Neural cell (in vitro differentiated cells): ENCODE measurements around the gene AOAH. TPM values are rescaled to one million over a fixed set of nuclear protein-coding genes. Genes with fewer than 3 reads are reported as not detected.

Source experiments
- H2AFZ ChIP-seq: fragments of 200-600, 300-800 bp; sonication (generic), shearing (Covaris generic); 2 replicates; pipeline ENCODE4 v1.6.0; 2014; ENCODE audit warnings: low read depth, mild to moderate bottlenecking, antibody characterized with exemption, low read length, moderate library complexity
- H3F3A ChIP-seq: fragments of 200-600 bp; shearing (Covaris generic); 2 replicates; pipeline ENCODE4 v1.6.1; 2016; ENCODE audit warnings: mild to moderate bottlenecking, moderate library complexity, mixed read lengths, antibody characterized with exemption, low read length; ENCODE audit not compliant: insufficient read depth, poor library complexity, severe bottlenecking
- H3K27ac ChIP-seq: fragments of 200-600, 300-800 bp; sonication (generic), shearing (Covaris generic); 2 replicates; pipeline ENCODE4 v1.5.1; 2014; ENCODE audit warnings: mild to moderate bottlenecking, low read length, moderate library complexity
- H3K27me3 ChIP-seq: fragments of 300-800, 200-600 bp; sonication (generic), shearing (Covaris generic); 2 replicates; pipeline ENCODE4 v1.6.0; 2014; ENCODE audit warnings: mild to moderate bottlenecking, low read depth, low read length, moderate library complexity; ENCODE audit not compliant: insufficient read depth
- H3K36me3 ChIP-seq: fragments of 300-800, 200-600 bp; sonication (generic), shearing (Covaris generic); 2 replicates; pipeline ENCODE4 v1.5.1; 2014; ENCODE audit warnings: mild to moderate bottlenecking, antibody characterized with exemption, low read length, moderate library complexity; ENCODE audit not compliant: insufficient read depth
- H3K4me2 ChIP-seq: fragments of 300-800, 200-600 bp; sonication (generic), shearing (Covaris generic); 2 replicates; pipeline ENCODE4 v1.6.0; 2014; ENCODE audit warnings: mild to moderate bottlenecking, low read length
- H3K4me3 ChIP-seq: fragments of 300-800, 200-600 bp; sonication (generic), shearing (Covaris generic); 2 replicates; pipeline ENCODE4 v1.5.1; 2014; ENCODE audit warnings: mild to moderate bottlenecking, low read length, moderate library complexity
- H3K79me2 ChIP-seq: fragments of 200-600 bp; shearing (Covaris generic); replicated peaks from 2 replicates; pipeline ENCODE4 v1.6.0; 2014; ENCODE audit warnings: mild to moderate bottlenecking, low read length, moderate library complexity; ENCODE audit not compliant: insufficient read depth
- H3K9ac ChIP-seq: fragments of 300-800, 200-600 bp; sonication (generic), shearing (Covaris generic); 2 replicates; pipeline ENCODE4 v1.6.1; 2016; ENCODE audit warnings: mild to moderate bottlenecking, low read length, mixed read lengths
- H3K9me2 ChIP-seq: fragments of 200-600 bp; shearing (Covaris generic); 2 replicates; pipeline ENCODE4 v1.6.1; 2016; ENCODE audit warnings: mild to moderate bottlenecking, low read length, mixed read lengths; ENCODE audit not compliant: insufficient read depth
- H3K9me3 ChIP-seq: fragments of 200-600, 300-800 bp; sonication (generic), shearing (Covaris generic); 2 replicates; pipeline ENCODE4 v1.6.1; 2016; ENCODE audit warnings: mild to moderate bottlenecking, mixed run types, low read length, moderate library complexity, mixed read lengths
- H4K20me1 ChIP-seq: fragments of 200-600 bp; shearing (Covaris generic); 2 replicates; pipeline ENCODE4 v1.6.1; 2016; ENCODE audit warnings: mild to moderate bottlenecking, mixed run types; ENCODE audit not compliant: insufficient read depth
- EP300 ChIP-seq: fragments of 450-650 bp; conservative IDR thresholded peaks from 2 replicates; pipeline ENCODE4 v1.6.1; 2014; ENCODE audit warnings: antibody characterized with exemption, mild to moderate bottlenecking, moderate library complexity; ENCODE audit not compliant: poor library complexity, severe bottlenecking
- EZH2 ChIP-seq: fragments of 200-600, 300-800 bp; shearing (Covaris generic), sonication (generic); IDR thresholded peaks from 2 replicates; pipeline ENCODE4 v1.6.1; 2014; ENCODE audit warnings: antibody characterized with exemption, low read length, borderline replicate concordance, mild to moderate bottlenecking; ENCODE audit not compliant: insufficient read depth, poor library complexity, severe bottlenecking
- MXI1 ChIP-seq: fragments of 450-650 bp; conservative IDR thresholded peaks from 2 replicates; pipeline ENCODE4 v1.6.1; 2014; ENCODE audit warnings: antibody characterized with exemption, mild to moderate bottlenecking; ENCODE audit not compliant: poor library complexity, severe bottlenecking
- POLR2AphosphoS5 ChIP-seq: IDR thresholded peaks from 2 replicates; pipeline ENCODE4 v1.6.1; 2012
- RAD21 ChIP-seq: fragments of 450-650 bp; conservative IDR thresholded peaks from 2 replicates; pipeline ENCODE4 v1.6.1; 2014; ENCODE audit warnings: antibody characterized with exemption, mild to moderate bottlenecking, moderate library complexity
- SMC3 ChIP-seq: fragments of 450-650 bp; conservative IDR thresholded peaks from 2 replicates; pipeline ENCODE4 v1.6.1; 2014; ENCODE audit warnings: antibody characterized with exemption, mild to moderate bottlenecking, moderate library complexity; ENCODE audit not compliant: poor library complexity
- TAF1 ChIP-seq: IDR thresholded peaks from 2 replicates; pipeline ENCODE4 v1.6.1; 2012; ENCODE audit warnings: low read depth
- polyA plus RNA-seq: library from polyadenylated mRNA; depleted of rRNA; stranded (reverse); fragments of >200 nt; gene quantifications from 2 replicates; pipeline ENCODE4 v1.2.3, GENCODE V29; 2014
- TF ChIP-seq, protein P1 (sequence below): IDR thresholded peaks from 2 replicates; pipeline ENCODE4 v1.6.1; 2012; ENCODE audit warnings: borderline replicate concordance
- TF ChIP-seq, protein P2 (sequence below): fragments of 450-650 bp; IDR thresholded peaks from 2 replicates; pipeline ENCODE4 v1.5.1; 2014; ENCODE audit warnings: antibody characterized with exemption, mild to moderate bottlenecking, moderate library complexity; ENCODE audit not compliant: poor library complexity, severe bottlenecking

Gene AOAH
- polyA plus RNA-seq, 1 donor from 2014 or later: 4.3 TPM

DNA sequence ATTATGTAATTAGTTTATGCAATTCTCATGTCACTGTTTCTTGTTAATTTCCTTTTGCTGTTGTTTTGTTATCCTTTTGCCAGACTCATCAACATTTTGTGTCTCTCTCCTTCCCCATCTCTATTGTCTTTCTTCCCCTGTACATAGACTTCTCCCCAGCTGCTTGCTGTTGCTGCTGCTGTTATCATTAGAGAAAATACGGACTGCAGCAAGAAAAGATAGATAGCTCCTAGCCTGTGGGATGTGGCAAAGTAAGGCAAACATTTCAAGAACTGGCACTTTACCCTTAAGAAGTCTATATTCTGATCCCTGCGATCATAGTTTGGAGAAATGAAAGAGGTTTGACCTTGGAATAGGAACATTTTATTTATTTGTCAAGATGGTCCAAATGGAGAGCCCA is 162.2 kb downstream of the AOAH start:
- H3K36me3 ChIP-seq: no peaks in the 10 kb centered on the region
- no peak overlapping the region for H3K9ac ChIP-seq
- H3K4me3 ChIP-seq: no peak overlapping the region
- H4K20me1 ChIP-seq: no peaks in the 10 kb centered on the region
- no peaks in the 10 kb centered on the region for H3K9me2 ChIP-seq
- no peaks in the 10 kb centered on the region for H3K79me2 ChIP-seq
- H3K27me3 ChIP-seq: no peaks in the 10 kb centered on the region
- no peak overlapping the region for H3K27ac ChIP-seq
- no peaks in the 10 kb centered on the region for H3K9me3 ChIP-seq
- no peak overlapping the region for H3K4me2 ChIP-seq
- H2AFZ ChIP-seq: no peak overlapping the region
- no peaks in the 10 kb centered on the region for H3F3A ChIP-seq
- no peak for TF ChIP-seq POLR2AphosphoS5

DNA sequence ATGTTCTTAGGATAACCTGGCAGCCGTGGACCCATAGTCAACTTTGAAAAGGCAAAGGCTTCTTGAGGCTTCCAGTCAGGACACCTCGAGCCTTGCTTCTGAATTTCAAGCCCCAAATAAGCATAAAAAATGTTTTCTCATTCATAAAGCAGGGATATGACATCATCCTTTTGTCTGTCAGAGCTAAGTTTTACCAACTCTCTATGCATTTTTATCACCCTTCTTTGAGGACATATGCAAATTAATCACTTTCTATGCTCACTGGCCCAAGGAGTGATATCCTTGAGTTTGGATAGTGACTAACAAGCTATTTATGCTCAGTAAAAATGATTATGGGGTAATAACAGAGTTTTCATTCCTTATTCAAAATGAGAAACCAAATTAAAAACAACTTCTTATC is 175.3 kb downstream of the AOAH start:
- H3K9me2 ChIP-seq: no peaks in the 10 kb centered on the region
- no peak overlapping the region for H3K4me2 ChIP-seq
- no peak overlapping the region for H3K27ac ChIP-seq
- TF ChIP-seq, protein P1, sequence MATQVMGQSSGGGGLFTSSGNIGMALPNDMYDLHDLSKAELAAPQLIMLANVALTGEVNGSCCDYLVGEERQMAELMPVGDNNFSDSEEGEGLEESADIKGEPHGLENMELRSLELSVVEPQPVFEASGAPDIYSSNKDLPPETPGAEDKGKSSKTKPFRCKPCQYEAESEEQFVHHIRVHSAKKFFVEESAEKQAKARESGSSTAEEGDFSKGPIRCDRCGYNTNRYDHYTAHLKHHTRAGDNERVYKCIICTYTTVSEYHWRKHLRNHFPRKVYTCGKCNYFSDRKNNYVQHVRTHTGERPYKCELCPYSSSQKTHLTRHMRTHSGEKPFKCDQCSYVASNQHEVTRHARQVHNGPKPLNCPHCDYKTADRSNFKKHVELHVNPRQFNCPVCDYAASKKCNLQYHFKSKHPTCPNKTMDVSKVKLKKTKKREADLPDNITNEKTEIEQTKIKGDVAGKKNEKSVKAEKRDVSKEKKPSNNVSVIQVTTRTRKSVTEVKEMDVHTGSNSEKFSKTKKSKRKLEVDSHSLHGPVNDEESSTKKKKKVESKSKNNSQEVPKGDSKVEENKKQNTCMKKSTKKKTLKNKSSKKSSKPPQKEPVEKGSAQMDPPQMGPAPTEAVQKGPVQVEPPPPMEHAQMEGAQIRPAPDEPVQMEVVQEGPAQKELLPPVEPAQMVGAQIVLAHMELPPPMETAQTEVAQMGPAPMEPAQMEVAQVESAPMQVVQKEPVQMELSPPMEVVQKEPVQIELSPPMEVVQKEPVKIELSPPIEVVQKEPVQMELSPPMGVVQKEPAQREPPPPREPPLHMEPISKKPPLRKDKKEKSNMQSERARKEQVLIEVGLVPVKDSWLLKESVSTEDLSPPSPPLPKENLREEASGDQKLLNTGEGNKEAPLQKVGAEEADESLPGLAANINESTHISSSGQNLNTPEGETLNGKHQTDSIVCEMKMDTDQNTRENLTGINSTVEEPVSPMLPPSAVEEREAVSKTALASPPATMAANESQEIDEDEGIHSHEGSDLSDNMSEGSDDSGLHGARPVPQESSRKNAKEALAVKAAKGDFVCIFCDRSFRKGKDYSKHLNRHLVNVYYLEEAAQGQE: no peak
- no peak for TF ChIP-seq TAF1
- TF ChIP-seq POLR2AphosphoS5: no peak
- no peak for TF ChIP-seq EP300
- TF ChIP-seq EZH2: no peak
- no peak for TF ChIP-seq SMC3
- TF ChIP-seq, protein P2, sequence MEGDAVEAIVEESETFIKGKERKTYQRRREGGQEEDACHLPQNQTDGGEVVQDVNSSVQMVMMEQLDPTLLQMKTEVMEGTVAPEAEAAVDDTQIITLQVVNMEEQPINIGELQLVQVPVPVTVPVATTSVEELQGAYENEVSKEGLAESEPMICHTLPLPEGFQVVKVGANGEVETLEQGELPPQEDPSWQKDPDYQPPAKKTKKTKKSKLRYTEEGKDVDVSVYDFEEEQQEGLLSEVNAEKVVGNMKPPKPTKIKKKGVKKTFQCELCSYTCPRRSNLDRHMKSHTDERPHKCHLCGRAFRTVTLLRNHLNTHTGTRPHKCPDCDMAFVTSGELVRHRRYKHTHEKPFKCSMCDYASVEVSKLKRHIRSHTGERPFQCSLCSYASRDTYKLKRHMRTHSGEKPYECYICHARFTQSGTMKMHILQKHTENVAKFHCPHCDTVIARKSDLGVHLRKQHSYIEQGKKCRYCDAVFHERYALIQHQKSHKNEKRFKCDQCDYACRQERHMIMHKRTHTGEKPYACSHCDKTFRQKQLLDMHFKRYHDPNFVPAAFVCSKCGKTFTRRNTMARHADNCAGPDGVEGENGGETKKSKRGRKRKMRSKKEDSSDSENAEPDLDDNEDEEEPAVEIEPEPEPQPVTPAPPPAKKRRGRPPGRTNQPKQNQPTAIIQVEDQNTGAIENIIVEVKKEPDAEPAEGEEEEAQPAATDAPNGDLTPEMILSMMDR: no peak
- no peak for TF ChIP-seq MXI1
- TF ChIP-seq RAD21: no peak
- H2AFZ ChIP-seq: no peak overlapping the region
- H3F3A ChIP-seq: no peaks in the 10 kb centered on the region
- no peaks in the 10 kb centered on the region for H3K79me2 ChIP-seq
- H3K27me3 ChIP-seq: no peaks in the 10 kb centered on the region
- no peaks in the 10 kb centered on the region for H4K20me1 ChIP-seq
- no peak overlapping the region for H3K9ac ChIP-seq
- no peaks in the 10 kb centered on the region for H3K36me3 ChIP-seq
- H3K4me3 ChIP-seq: no peak overlapping the region
- no peaks in the 10 kb centered on the region for H3K9me3 ChIP-seq

DNA sequence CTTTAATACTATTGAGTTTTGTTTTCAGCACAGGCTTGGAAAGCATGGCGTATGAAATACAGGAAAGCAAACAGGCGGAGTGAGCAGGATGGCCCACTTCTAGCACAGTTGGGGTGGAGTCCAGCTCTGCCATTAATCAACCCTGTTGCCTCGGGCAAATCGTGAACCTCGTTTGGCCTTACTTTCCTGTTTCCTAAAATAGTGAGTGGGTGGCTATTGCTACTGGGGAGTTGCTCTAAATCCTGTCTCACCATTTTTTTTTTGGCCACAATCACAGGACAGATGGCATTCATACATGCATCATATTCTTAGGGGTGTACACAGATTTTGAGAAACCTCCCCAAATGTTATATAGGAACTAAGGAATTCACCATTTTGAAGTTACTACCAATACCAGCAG is 176.9 kb downstream of the AOAH start:
- Histone ChIP-seq H3K9me3 (no peaks in the 10 kb centered on the region), H3K36me3 (no peaks in the 10 kb centered on the region), H3K79me2 (no peaks in the 10 kb centered on the region), H3K4me2 (no peak overlapping the region), H3K27me3 (no peaks in the 10 kb centered on the region), H3K4me3 (no peak overlapping the region), H2AFZ (no peak overlapping the region), H3K9ac (no peak overlapping the region), H3F3A (no peaks in the 10 kb centered on the region), H3K27ac (no peak overlapping the region), H3K9me2 (no peaks in the 10 kb centered on the region), H4K20me1 (no peaks in the 10 kb centered on the region)
- no peak for TF ChIP-seq POLR2AphosphoS5
- TF ChIP-seq MXI1: no peak
- TF ChIP-seq RAD21: no peak
- TF ChIP-seq, protein P1: no peak
- no peak for TF ChIP-seq TAF1
- TF ChIP-seq, protein P2: no peak
- TF ChIP-seq SMC3: no peak
- no peak for TF ChIP-seq EP300
- no peak for TF ChIP-seq EZH2
